GM10266 (cell line): ENCODE measurements around the gene TMF1.

Source experiments
- DNase-seq: peaks from one replicate; pipeline ENCODE4 v3.0.0; 2012; ENCODE audit errors: extremely low spot score
- CTCF ChIP-seq: IDR thresholded peaks from 2 replicates; pipeline ENCODE4 v1.5.1; 2012; ENCODE audit warnings: mild to moderate bottlenecking, low read depth; ENCODE audit not compliant: control insufficient read depth, insufficient read depth; ENCODE audit errors: missing control alignments

The TMF1 gene

GRCh38 chr3:69005071-69005790 lies 46.9 kb downstream of the TMF1 start:
- DNase-seq, result no peak
- no peak for TF ChIP-seq CTCF

- no peak for TF ChIP-seq CTCF
- DNase-seq, result no peak
Measured at GRCh38 chr3:69004138-69004537, 48.0 kb downstream of the TMF1 start.

GRCh38 chr3:68999605-69000004 lies 52.5 kb downstream of the TMF1 start:
- DNase-seq, result no peak
- no peak for TF ChIP-seq CTCF

- no peak for TF ChIP-seq CTCF
- DNase-seq, result no peak
Measured at GRCh38 chr3:68999158-68999557, 53.0 kb downstream of the TMF1 start.

- no peak for TF ChIP-seq CTCF
- DNase-seq, result no peak
Measured at GRCh38 chr3:68997887-68998286, 54.2 kb downstream of the TMF1 start.

GRCh38 chr3:68996356-68996995 lies 55.7 kb downstream of the TMF1 start:
- TF ChIP-seq CTCF, result no peak
- DNase-seq, result no peak

GRCh38 chr3:68988740-68989139 lies 63.4 kb downstream of the TMF1 start:
- no peak for TF ChIP-seq CTCF
- DNase-seq, result no peak
